Measurements from ENCODE around the gene RASGRP2. TPM values are rescaled to one million over a fixed set of nuclear protein-coding genes. Genes with fewer than 3 reads are reported as not detected.

The RASGRP2 gene
- total and polyA plus RNA-seq, 2 of the 8 experiments (the other 6 are each of a cell fraction or from before 2014, with no cell fraction given): 40.6 to 45.7 TPM

DNA sequence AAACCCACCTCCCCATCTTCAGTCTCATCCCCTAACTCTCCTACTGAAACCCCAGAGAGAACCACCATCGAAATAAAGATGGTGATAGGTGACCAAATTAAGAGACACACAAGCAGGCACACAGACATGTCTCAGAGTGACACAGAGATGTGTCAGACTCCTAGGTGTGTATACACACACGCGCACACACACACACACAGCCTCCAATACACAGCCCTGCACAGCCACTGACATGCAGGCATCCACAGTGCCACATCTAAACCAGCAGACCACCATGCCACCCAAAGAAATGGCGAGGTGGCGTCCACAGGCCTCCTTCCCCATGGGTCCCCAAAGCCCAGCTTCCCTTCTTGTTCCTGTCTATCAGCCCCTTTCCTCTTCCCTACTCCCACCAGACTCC is 48.4 kb downstream of the RASGRP2 start:
- Histone ChIP-seq H3K14ac (ENCODE audit: insufficient read length) (no peak overlapping the region), H2BK15ac (ENCODE audit: low read length) (no peak overlapping the region), H3K9ac (replicated peaks in 1 of 4; ENCODE audit: extremely low read depth in 1 of 4, low read depth in 3 of 4, low read length in 3 of 4) (no peak overlapping the region), H3K56ac (replicated peaks; ENCODE audit: insufficient read length, low read depth, low read length) (no peak overlapping the region), H2AFZ (ENCODE audit: low read length) (no peak overlapping the region), H3K4me1 (replicated peaks in 1 of 4; ENCODE audit: control insufficient read depth in 3 of 4, insufficient read depth in 4 of 4, low read length in 3 of 4) (no peaks in the 10 kb centered on the region; a peak in 3 of 7 replicates), H3K4me3 (ENCODE audit: extremely low read depth in 1 of 4, insufficient read depth in 2 of 4, low read depth in 3 of 4, low read length in 4 of 4) (no peak overlapping the region), H3K23me2 (ENCODE audit: low read depth, low read length) (0 out of 2 replicates have a peak, but pooled peaks cover 2% of the 10 kb centered on the region), H2BK120ac (replicated peaks; ENCODE audit: low read depth, low read length) (no peak overlapping the region), H3K27ac (ENCODE audit: low read depth, low read length) (no peak overlapping the region), H4K8ac (ENCODE audit: extremely low read depth, insufficient read depth, low read length) (no peak overlapping the region; the same call in 1 of the 2 replicates), H3K4ac (replicated peaks; ENCODE audit: insufficient read length, low read depth, low read length) (no peak overlapping the region), H3K79me2 (ENCODE audit: control insufficient read depth in 1 of 2, insufficient read depth in 2 of 2, low read length in 2 of 2) (no peaks in the 10 kb centered on the region), H4K91ac (replicated peaks; ENCODE audit: insufficient read length, low read length) (no peak overlapping the region), H2BK5ac (ENCODE audit: low read depth, low read length) (no peak overlapping the region), H3K4me2 (ENCODE audit: insufficient read depth in 1 of 2, low read depth in 2 of 2, low read length in 2 of 2) (no peak overlapping the region), H3K23ac (ENCODE audit: insufficient read length) (no peak overlapping the region), H4K5ac (ENCODE audit: insufficient read length, low read depth, low read length) (no peak overlapping the region), H2BK20ac (ENCODE audit: low read length) (no peak overlapping the region), H3K79me1 (ENCODE audit: low read depth, low read length) (no peaks in the 10 kb centered on the region), H3K9me3 (ENCODE audit: insufficient read depth in 2 of 2, low read depth in 1 of 2, low read length in 1 of 2) (no peaks in the 10 kb centered on the region), H3K27me3 (replicated peaks in 1 of 4; ENCODE audit: control insufficient read depth in 3 of 4, extremely low read depth in 1 of 4, insufficient read depth in 3 of 4, low read length in 3 of 4) (peaks cover 0 to 4% (median under 1%) of the 10 kb centered on the region in 4 experiments; a peak in 3 of 7 replicates), H2BK12ac (ENCODE audit: low read depth, low read length) (no peak overlapping the region), H4K20me1 (replicated peaks in 1 of 2; ENCODE audit: control insufficient read depth in 1 of 2, insufficient read depth in 2 of 2, low read length in 2 of 2) (no peaks in the 10 kb centered on the region), H2AK5ac (ENCODE audit: low read depth, low read length) (no peak overlapping the region), H3K18ac (ENCODE audit: extremely low read depth, low read length) (no peak overlapping the region), H3K36me3 (ENCODE audit: control insufficient read depth in 2 of 4, insufficient read depth in 4 of 4, low read length in 3 of 4) (no peaks in the 10 kb centered on the region)
- ChIA-PET POLR2A (ENCODE audit: partially characterized antibody) (interaction anchor here (1.6 kb wide), 1 partner anchor 10 kb away, joined by 4 read pairs; no protein-coding TSS in a partner anchor), CTCF (ENCODE audit: partially characterized antibody) (interaction anchor here (1.0 to 4.0 kb wide), 4 partner anchors 10 to 48 kb away, joined by 4 to 29 read pairs (median 4); partner anchors contain the start of gene RASGRP2)
- 89% methylated on average over 5 of the region's 5 CpGs; no CpG with 5 or more reads in 1 of the 2 experiments for WGBS, 2 experiments (ENCODE audit: extremely low coverage in 1 of 2, insufficient coverage in 1 of 2, insufficient read length in 1 of 2, insufficient replicate concordance in 2 of 2, low coverage in 1 of 2, low lambda C conversion rate in 2 of 2, missing lambda C conversion rate in 1 of 2)
- no peak for FAIRE-seq
- no peak for DNase-seq (ENCODE audit: low read depth in 1 of 2, low spot score in 2 of 2)
- TF ChIP-seq CTBP2 (IDR thresholded peaks at IDR 0.05; ENCODE audit: borderline replicate concordance, insufficient read depth, insufficient read length, low read length) (no peak), YY1 (IDR thresholded peaks at IDR 0.05; ENCODE audit: low read depth, low read length) (no peak), TAF7 (optimal IDR thresholded peaks at IDR 0.05; ENCODE audit: borderline replicate concordance, low read depth, low read length) (no peak), HDAC6 (IDR thresholded peaks at IDR 0.05; ENCODE audit: low read depth, low read length) (no peak), CREB1 (IDR thresholded peaks at IDR 0.05) (no peak), SUZ12 (IDR thresholded peaks at IDR 0.05; ENCODE audit: low read length) (no peak), SP4 (IDR thresholded peaks at IDR 0.05; ENCODE audit: low read length) (no peak), ASH2L (IDR thresholded peaks at IDR 0.05; ENCODE audit: low read length) (no peak), POLR2AphosphoS5 (IDR thresholded peaks at IDR 0.05; ENCODE audit: low read depth, low read length) (no peak), SP2 (IDR thresholded peaks at IDR 0.05; ENCODE audit: low read length) (no peak), EZH2 (IDR thresholded peaks at IDR 0.05; ENCODE audit: low read depth, low read length, severe bottlenecking) (no peak)
- TF ChIP-seq, protein P1, sequence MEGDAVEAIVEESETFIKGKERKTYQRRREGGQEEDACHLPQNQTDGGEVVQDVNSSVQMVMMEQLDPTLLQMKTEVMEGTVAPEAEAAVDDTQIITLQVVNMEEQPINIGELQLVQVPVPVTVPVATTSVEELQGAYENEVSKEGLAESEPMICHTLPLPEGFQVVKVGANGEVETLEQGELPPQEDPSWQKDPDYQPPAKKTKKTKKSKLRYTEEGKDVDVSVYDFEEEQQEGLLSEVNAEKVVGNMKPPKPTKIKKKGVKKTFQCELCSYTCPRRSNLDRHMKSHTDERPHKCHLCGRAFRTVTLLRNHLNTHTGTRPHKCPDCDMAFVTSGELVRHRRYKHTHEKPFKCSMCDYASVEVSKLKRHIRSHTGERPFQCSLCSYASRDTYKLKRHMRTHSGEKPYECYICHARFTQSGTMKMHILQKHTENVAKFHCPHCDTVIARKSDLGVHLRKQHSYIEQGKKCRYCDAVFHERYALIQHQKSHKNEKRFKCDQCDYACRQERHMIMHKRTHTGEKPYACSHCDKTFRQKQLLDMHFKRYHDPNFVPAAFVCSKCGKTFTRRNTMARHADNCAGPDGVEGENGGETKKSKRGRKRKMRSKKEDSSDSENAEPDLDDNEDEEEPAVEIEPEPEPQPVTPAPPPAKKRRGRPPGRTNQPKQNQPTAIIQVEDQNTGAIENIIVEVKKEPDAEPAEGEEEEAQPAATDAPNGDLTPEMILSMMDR (IDR thresholded peaks at IDR 0.05; ENCODE audit: control extremely low read depth in 1 of 3, insufficient read depth in 1 of 3, low read depth in 1 of 3, low read length in 3 of 3): no peak
